PC-9 (cell line): ENCODE measurements around the gene AOPEP.

Source experiments
- CTCF ChIP-seq: fragments of 200-600 bp; sonication (generic); conservative IDR thresholded peaks from 2 replicates; pipeline ENCODE4 v1.6.1; 2017; ENCODE audit warnings: mixed run types, antibody characterized with exemption, mild to moderate bottlenecking, moderate library complexity
- EZH2 ChIP-seq: fragments of 200-600 bp; sonication (generic); IDR thresholded peaks from 2 replicates; pipeline ENCODE4 v1.8.0; 2017; ENCODE audit warnings: antibody characterized with exemption, low read depth

GRCh38 chr9:94941211-94941875, 214.8 kb downstream of the AOPEP start:
- TF ChIP-seq CTCF (no peak), EZH2 (no peak)
